ENCODE results near the gene GMFB.
"Not testable (repeated sequence)": the region's sequence is repeated elsewhere in the genome, so short reads cannot be mapped to it uniquely, and the experiment has no call there.

GRCh38 chr14:54442961-54443360, 45.8 kb downstream of the GMFB start:
- not testable (repeated sequence) for TF ChIP-seq EZH2 (IDR thresholded peaks at IDR 0.05; ENCODE audit: low read depth, unreplicated experiment); POLR2AphosphoS5 (IDR thresholded peaks at IDR 0.05; ENCODE audit: low read depth); CREB1 (CRISPR knock-in tag; IDR thresholded peaks at IDR 0.05; ENCODE audit: low read depth); EZH2phosphoT487 (IDR thresholded peaks at IDR 0.05; ENCODE audit: unreplicated experiment); REST (IDR thresholded peaks at IDR 0.05; ENCODE audit: unreplicated experiment)
- TF ChIP-seq, protein P1, sequence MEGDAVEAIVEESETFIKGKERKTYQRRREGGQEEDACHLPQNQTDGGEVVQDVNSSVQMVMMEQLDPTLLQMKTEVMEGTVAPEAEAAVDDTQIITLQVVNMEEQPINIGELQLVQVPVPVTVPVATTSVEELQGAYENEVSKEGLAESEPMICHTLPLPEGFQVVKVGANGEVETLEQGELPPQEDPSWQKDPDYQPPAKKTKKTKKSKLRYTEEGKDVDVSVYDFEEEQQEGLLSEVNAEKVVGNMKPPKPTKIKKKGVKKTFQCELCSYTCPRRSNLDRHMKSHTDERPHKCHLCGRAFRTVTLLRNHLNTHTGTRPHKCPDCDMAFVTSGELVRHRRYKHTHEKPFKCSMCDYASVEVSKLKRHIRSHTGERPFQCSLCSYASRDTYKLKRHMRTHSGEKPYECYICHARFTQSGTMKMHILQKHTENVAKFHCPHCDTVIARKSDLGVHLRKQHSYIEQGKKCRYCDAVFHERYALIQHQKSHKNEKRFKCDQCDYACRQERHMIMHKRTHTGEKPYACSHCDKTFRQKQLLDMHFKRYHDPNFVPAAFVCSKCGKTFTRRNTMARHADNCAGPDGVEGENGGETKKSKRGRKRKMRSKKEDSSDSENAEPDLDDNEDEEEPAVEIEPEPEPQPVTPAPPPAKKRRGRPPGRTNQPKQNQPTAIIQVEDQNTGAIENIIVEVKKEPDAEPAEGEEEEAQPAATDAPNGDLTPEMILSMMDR (conservative IDR thresholded peaks at IDR 0.05; ENCODE audit: low read depth in 2 of 2), result not testable (repeated sequence)

All from GM23338 (cell line).